MCF 10A (cell line): ENCODE results near the gene SLC38A3. TPM values are rescaled to one million over a fixed set of nuclear protein-coding genes. Genes with fewer than 3 reads are reported as not detected.
A peak's percentile ranks its signal among the peaks of the same experiment; 100 is the strongest.

Experiments
- BruUV-seq: library from RNA; stranded (reverse); fragments of 400-500 nt; replicated peaks from 2 replicates; lab custom pipeline; 2021; lab: Mats Ljungman, UMichigan
- CTCF ChIA-PET: fragments of 300-600 bp; sonication (Branson Sonifier 250); formaldehyde crosslinking; extraction: SDS; loops from one replicate; lab custom pipeline; 2021; ENCODE audit warnings: antibody characterized with exemption, inconsistent platforms; lab: Yijun Ruan, JAX
- POLR2A ChIA-PET: fragments of 300-600, 350-650 bp; sonication (Branson Sonifier 250); formaldehyde crosslinking; extraction: SDS; loops from one replicate; lab custom pipeline; 2020; ENCODE audit warnings: antibody characterized with exemption, inconsistent platforms; lab: Yijun Ruan, JAX
- DNase-seq: peaks from one replicate; pipeline ENCODE4 v3.0.0-alpha.2; 2018; ENCODE audit not compliant: unreplicated experiment
- H3K27ac Mint-ChIP-seq: one replicate; pipeline ENCODE4 v1.8.0; 2022; ENCODE audit warnings: mild to moderate bottlenecking, low read depth, mixed read lengths; ENCODE audit not compliant: unreplicated experiment
- H3K27me3 Mint-ChIP-seq: one replicate; pipeline ENCODE4 v1.8.0; 2022; ENCODE audit warnings: mixed read lengths; ENCODE audit not compliant: insufficient read depth, unreplicated experiment
- H3K36me3 Mint-ChIP-seq: one replicate; pipeline ENCODE4 v1.8.0; 2022; ENCODE audit warnings: mild to moderate bottlenecking, moderate library complexity, mixed read lengths; ENCODE audit not compliant: insufficient read depth, unreplicated experiment
- H3K4me1 Mint-ChIP-seq: one replicate; pipeline ENCODE4 v1.8.0; 2022; ENCODE audit warnings: mixed read lengths; ENCODE audit not compliant: insufficient read depth, unreplicated experiment
- H3K4me3 Mint-ChIP-seq: one replicate; pipeline ENCODE4 v1.8.0; 2022; ENCODE audit warnings: mild to moderate bottlenecking, moderate library complexity, mixed read lengths; ENCODE audit not compliant: unreplicated experiment
- H3K9me3 Mint-ChIP-seq: one replicate; pipeline ENCODE4 v1.8.0; 2022; ENCODE audit warnings: mixed read lengths; ENCODE audit not compliant: unreplicated experiment
- CTCF ChIP-seq: fragments of 200-600 bp; IDR thresholded peaks from one replicate; pipeline ENCODE4 v1.8.0; 2022; ENCODE audit warnings: antibody characterized with exemption, mild to moderate bottlenecking; ENCODE audit not compliant: unreplicated experiment
- intact Hi-C: fragments of 100-400 bp; cut with micrococcal nuclease; formaldehyde crosslinking; loops from 2 replicates; pipeline ENCODE4 v1.14.1; 2022
- total RNA-seq: library from RNA; stranded (reverse); gene quantifications from 2 replicates; pipeline ENCODE4 v1.2.3, GENCODE V29; 2022

The SLC38A3 gene
- total RNA-seq, 1 experiment from 2014 or later, result not detected

GRCh38 chr3:50259432-50260026 is 54.5 kb downstream of the SLC38A3 start:
- CTCF ChIA-PET, result interaction anchor here (0.5 to 7.2 kb wide), 13 partner anchors 11 to 1892 kb away, joined by 3 to 70 read pairs (median 4); partner anchors contain the start of gene SEMA3B
- DNase-seq, result no peak
- POLR2A ChIA-PET, result interaction anchor here (0.5 to 2.6 kb wide), 12 partner anchors 8 to 78 kb away, joined by 3 to 16 read pairs (median 3); partner anchors contain the start of genes GNAI2, IFRD2 and SEMA3B
- Mint-ChIP-seq H3K4me3 (peak overlapping the region; percentile 62), H3K27me3 (no peaks in the 10 kb centered on the region), H3K36me3 (peaks cover 22% of the 10 kb centered on the region), H3K9me3 (no peaks in the 10 kb centered on the region), H3K27ac (peak overlapping the region; percentile 63), H3K4me1 (peaks cover 4% of the 10 kb centered on the region)
- no peak for TF ChIP-seq CTCF
- intact Hi-C loops, result loop anchor here (1.0 kb wide), 1 partner anchor 14 kb away; no protein-coding TSS in a partner anchor
- BruUV-seq, result no TSS peak

GRCh38 chr3:50260027-50260941 is 55.2 kb downstream of the SLC38A3 start:
- Mint-ChIP-seq H3K4me3 (peak overlapping the region; percentile 62), H3K4me1 (no peaks in the 10 kb centered on the region), H3K36me3 (peaks cover 22% of the 10 kb centered on the region), H3K27me3 (no peaks in the 10 kb centered on the region), H3K9me3 (no peaks in the 10 kb centered on the region), H3K27ac (peak overlapping the region; percentile 63)
- DNase-seq, result peak; percentile 85
- intact Hi-C loops, result loop anchor here (1.0 kb wide), 1 partner anchor 13 kb away; no protein-coding TSS in a partner anchor
- peak; percentile 98 for TF ChIP-seq CTCF
- CTCF ChIA-PET, result interaction anchor here (0.6 to 7.2 kb wide), 11 partner anchors 11 to 146 kb away, joined by 3 to 70 read pairs (median 4); partner anchors contain the start of gene SEMA3B
- POLR2A ChIA-PET, result interaction anchor here (0.7 to 2.6 kb wide), 14 partner anchors 9 to 77 kb away, joined by 3 to 16 read pairs (median 3); partner anchors contain the start of genes GNAI2, IFRD2, LSMEM2 and SEMA3B
- no TSS peak for BruUV-seq

DNA sequence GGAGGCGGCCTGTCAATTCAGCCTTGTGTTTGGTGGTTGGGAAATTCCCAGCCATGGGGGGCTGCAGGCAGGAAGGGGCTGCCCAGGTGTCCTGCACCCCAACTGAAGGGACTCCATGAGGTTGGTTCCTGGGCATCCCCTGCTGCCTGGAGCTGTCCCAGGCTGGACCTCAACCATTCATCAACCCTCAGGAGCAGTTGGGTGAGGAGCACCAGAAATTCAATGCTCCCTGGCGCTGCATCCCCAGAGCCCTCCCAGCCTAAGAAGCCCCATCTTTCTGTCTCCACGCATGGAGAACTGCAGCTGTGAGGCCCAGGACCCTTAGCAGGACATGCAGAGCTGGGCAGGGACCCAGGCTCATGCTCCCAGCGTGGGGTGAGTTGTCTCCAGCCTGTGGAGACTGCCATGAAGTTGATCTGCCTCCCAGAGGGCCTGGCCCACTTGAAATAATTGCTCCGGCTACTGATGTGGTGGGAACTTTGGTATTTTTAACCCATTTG is 55.9 kb downstream of the SLC38A3 start:
- no peak overlapping the region for H3K27ac Mint-ChIP-seq
- DNase-seq, result no peak
- intact Hi-C loops, result loop anchor here (1.0 kb wide), 1 partner anchor 12 kb away; no protein-coding TSS in a partner anchor
- TF ChIP-seq CTCF, result no peak
- H3K27me3 Mint-ChIP-seq, result no peaks in the 10 kb centered on the region
- H3K4me1 Mint-ChIP-seq, result no peaks in the 10 kb centered on the region
- H3K4me3 Mint-ChIP-seq, result peak overlapping the region; percentile 62
- BruUV-seq, result no TSS peak
- peaks cover 22% of the 10 kb centered on the region for H3K36me3 Mint-ChIP-seq
- no peaks in the 10 kb centered on the region for H3K9me3 Mint-ChIP-seq
- ChIA-PET POLR2A (interaction anchor here (0.6 to 2.6 kb wide), 6 partner anchors 10 to 33 kb away, joined by 3 to 16 read pairs (median 4); partner anchors contain the start of genes GNAI2, IFRD2 and SEMA3B), CTCF (interaction anchor here (0.9 to 7.2 kb wide), 6 partner anchors 10 to 76 kb away, joined by 4 to 70 read pairs (median 21); partner anchors contain the start of gene SEMA3B)
